B cell (primary cell): ENCODE data around the gene ZNF608.

Source experiments
- CTCF ChIP-seq: fragments of 200-600 bp; IDR thresholded peaks from one replicate; pipeline ENCODE4 v1.8.0; 2022; ENCODE audit warnings: antibody characterized with exemption, mild to moderate bottlenecking
- EZH2 ChIP-seq: IDR thresholded peaks from 2 replicates; pipeline ENCODE4 v1.6.1; 2012; ENCODE audit warnings: borderline replicate concordance, low read depth, mild to moderate bottlenecking, moderate library complexity, low read length; ENCODE audit not compliant: insufficient read depth, poor library complexity, severe bottlenecking

- TF ChIP-seq CTCF = no peak
- TF ChIP-seq EZH2 = no peak
Observed at GRCh38 chr5:124702525-124702924, 43.9 kb downstream of the ZNF608 start.
